GM10248 (cell line): ENCODE measurements around the gene RALGPS1.

ENCODE experiments used
- CTCF ChIA-PET: fragments of 300-600 bp; sonication (Branson Sonifier 250); formaldehyde crosslinking; extraction: SDS; loops from one replicate; lab custom pipeline; 2021; ENCODE audit warnings: antibody characterized with exemption; lab: Yijun Ruan, JAX
- POLR2A ChIA-PET: fragments of 350-650 bp; sonication (Branson Sonifier 250); formaldehyde crosslinking; extraction: SDS; loops from one replicate; lab custom pipeline; 2020; ENCODE audit warnings: antibody characterized with exemption; lab: Yijun Ruan, JAX
- DNase-seq: peaks from one replicate; pipeline ENCODE4 v3.0.0; 2012; ENCODE audit errors: extremely low spot score
- CTCF ChIP-seq: IDR thresholded peaks from 2 replicates; pipeline ENCODE4 v1.5.1; 2012; ENCODE audit warnings: mild to moderate bottlenecking, low read depth; ENCODE audit errors: extremely low read depth, missing control alignments, control extremely low read depth

Gene RALGPS1

GRCh38 chr9:127232833-127233549 lies 318.4 kb downstream of the RALGPS1 start:
- TF ChIP-seq CTCF = no peak
- no peak for DNase-seq
- CTCF ChIA-PET = no interaction called here
- POLR2A ChIA-PET = no interaction called here

- POLR2A ChIA-PET = no interaction called here
- DNase-seq = no peak
- CTCF ChIA-PET = no interaction called here
- TF ChIP-seq CTCF = no peak
Observed at GRCh38 chr9:127233550-127233949, 319.0 kb downstream of the RALGPS1 start.

GRCh38 chr9:127233989-127234388 lies 319.4 kb downstream of the RALGPS1 start:
- ChIA-PET POLR2A (no interaction called here), CTCF (no interaction called here)
- no peak for DNase-seq
- no peak for TF ChIP-seq CTCF

GRCh38 chr9:127237801-127238200 lies 323.2 kb downstream of the RALGPS1 start:
- ChIA-PET POLR2A (no interaction called here), CTCF (interaction anchor here (1.2 kb wide), 1 partner anchor 11 kb away, joined by 4 read pairs; no protein-coding TSS in a partner anchor)
- TF ChIP-seq CTCF = no peak
- DNase-seq = no peak

GRCh38 chr9:127241354-127241753 lies 326.8 kb downstream of the RALGPS1 start:
- ChIA-PET CTCF (no interaction called here), POLR2A (no interaction called here)
- no peak for TF ChIP-seq CTCF
- DNase-seq = no peak

- POLR2A ChIA-PET = interaction anchor here (1.0 kb wide), 1 partner anchor 152 kb away, joined by 3 read pairs; the partner anchor contains the start of gene SLC2A8
Observed at GRCh38 chr9:127244609-127245601, 330.3 kb downstream of the RALGPS1 start.

More at GRCh38 chr9:127244609-127245601, 330.3 kb downstream of the RALGPS1 start:
- no peak for TF ChIP-seq CTCF
- DNase-seq = peak; percentile 98
- CTCF ChIA-PET = interaction anchor here (1.0 to 1.8 kb wide), 5 partner anchors 9 to 152 kb away, joined by 3 to 5 read pairs (median 4); partner anchors contain the start of gene SLC2A8
